GM12878 (cell line): ENCODE results near the gene CXXC1.

Experiments used
- CEBPB ChIP-seq, 2 experiments: fragments of 150-350 bp in 1 of 2; IDR thresholded peaks; 2 replicates each; pipeline ENCODE4 v1.6.1; 2012 to 2014; ENCODE audit warnings: low read depth in 2 of 2, low read length in 2 of 2, borderline replicate concordance in 1 of 2, inconsistent platforms in 1 of 2
- EP300 ChIP-seq, 2 experiments: fragments of 150-350 bp in 1 of 2; IDR thresholded peaks; 2 replicates each; pipeline ENCODE4 v1.6.1; 2011 to 2012; ENCODE audit warnings: low read depth in 2 of 2, low read length in 2 of 2, borderline replicate concordance in 1 of 2, improper control_type of control experiment in 1 of 2, inconsistent platforms in 1 of 2; ENCODE audit not compliant: control insufficient read depth in 1 of 2
- RAD51 ChIP-seq: fragments of 450-650 bp; IDR thresholded peaks from 2 replicates; pipeline ENCODE4 v1.6.1; 2016; ENCODE audit warnings: moderate library complexity, mild to moderate bottlenecking, inconsistent platforms
- TAF1 ChIP-seq: IDR thresholded peaks from 2 replicates; pipeline ENCODE4 v1.6.1; 2011; ENCODE audit warnings: mild to moderate bottlenecking, low read depth, low read length, borderline replicate concordance

DNA sequence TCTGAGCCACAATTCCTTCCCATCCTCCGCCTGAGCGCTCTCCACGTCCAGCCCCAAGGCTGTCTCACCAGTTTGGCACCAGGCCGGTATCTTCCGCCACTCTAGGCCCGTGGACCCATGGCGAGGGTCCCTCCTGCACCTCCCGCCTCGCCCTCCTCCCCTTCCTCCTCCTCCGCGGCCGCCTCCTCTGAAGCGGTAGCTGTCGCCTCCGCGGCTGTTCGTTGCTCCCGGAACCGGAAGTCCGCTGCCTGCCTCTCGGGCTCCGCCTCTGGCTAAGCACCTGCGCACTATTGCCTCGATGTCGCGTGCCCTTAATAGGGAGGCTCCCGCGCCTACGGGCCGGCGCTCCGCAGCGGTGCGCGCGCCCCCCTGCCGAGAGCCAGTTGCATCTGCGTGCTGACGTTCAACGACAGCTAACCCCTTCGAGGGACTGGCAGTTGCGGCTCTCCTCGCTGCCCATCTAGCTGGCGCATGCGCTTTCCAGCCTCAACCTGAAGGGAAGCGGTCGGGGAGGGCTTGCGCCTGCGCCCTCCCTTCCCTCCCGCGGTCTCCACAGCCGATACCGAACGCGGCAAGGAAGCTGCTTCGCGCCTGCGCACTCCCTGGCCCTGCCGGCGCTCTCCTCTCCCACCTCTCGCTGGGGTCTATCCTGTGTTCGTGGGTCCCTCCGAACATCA lies 6.1 kb downstream of the CXXC1 start, which contains the start of gene MBD1:
- no peak for TF ChIP-seq EP300 (IDR thresholded peaks at IDR 0.05; ENCODE audit: borderline replicate concordance in 1 of 2, control insufficient read depth in 1 of 2, low read depth in 2 of 2, low read length in 2 of 2)
- TF ChIP-seq RAD51, result no peak
- TF ChIP-seq TAF1, result peak; percentile 71
- TF ChIP-seq CEBPB (IDR thresholded peaks at IDR 0.05; ENCODE audit: borderline replicate concordance in 1 of 2, low read depth in 2 of 2, low read length in 2 of 2), result no peak
